GM12878 (cell line): Measurements from ENCODE around the gene KTI12. TPM values are rescaled to one million over a fixed set of nuclear protein-coding genes. Genes with fewer than 3 reads are reported as not detected.

Source experiments
- ATAC-seq: fragments of 200-7000 bp; cut with Tn5 transposase; 3 replicates; pipeline ENCODE4 v1.9.1; 2020; ENCODE audit warnings: mild to moderate bottlenecking, moderate library complexity
- BruUV-seq: library from RNA; stranded (reverse); fragments of 400-500 nt; replicated peaks from 2 replicates; lab custom pipeline; 2021; lab: Mats Ljungman, UMichigan
- CTCF ChIA-PET: fragments of 300-600 bp; sonication (Branson Sonifier 250); formaldehyde crosslinking; extraction: SDS; loops from one replicate; lab custom pipeline; 2021; ENCODE audit warnings: inconsistent platforms; lab: Yijun Ruan, JAX
- POLR2A ChIA-PET: fragments of 350-600 bp; formaldehyde crosslinking; extraction: SDS; loops from one replicate; lab custom pipeline; 2021; ENCODE audit warnings: inconsistent platforms; lab: Charles Lee
- RAD21 ChIA-PET: fragments of 300-600 bp; sonication (Branson Sonifier 250); formaldehyde crosslinking; loops from one replicate; lab custom pipeline; 2023; ENCODE audit warnings: antibody characterized with exemption; ENCODE audit not compliant: unreplicated experiment; lab: Charles Lee
- SMC1A ChIA-PET: fragments of 300-600 bp; sonication (Branson Sonifier 250); formaldehyde crosslinking; loops from one replicate; lab custom pipeline; 2023; ENCODE audit not compliant: unreplicated experiment, uncharacterized antibody; lab: Charles Lee
- DNase-seq: peaks from one replicate; pipeline ENCODE4 v3.0.0-alpha.2; 2011; ENCODE audit warnings: low read depth, low spot score
- FAIRE-seq: peaks from 3 replicates; lab custom pipeline; 2011; peaks lifted over from hg19 to GRCh38; lab: Jason Lieb, UNC
- H2AFZ ChIP-seq: 2 replicates; pipeline ENCODE4 v1.6.0; 2011; ENCODE audit warnings: low read depth, low read length, control low read depth; ENCODE audit not compliant: control insufficient read depth
- H3K27ac ChIP-seq: 2 replicates; pipeline ENCODE4 v1.5.1; 2011; ENCODE audit warnings: control low read depth; ENCODE audit not compliant: control insufficient read depth, insufficient read depth
- H3K27me3 ChIP-seq, 2 experiments: replicated peaks in 1 of 2; 2 replicates each; pipeline versions ENCODE4 v1.6.0 to v1.6.1; 2011; ENCODE audit warnings: low read length in 1 of 2; ENCODE audit not compliant: control insufficient read depth in 2 of 2, insufficient read depth in 2 of 2
- H3K36me3 ChIP-seq, 2 experiments: 2 replicates each; pipeline ENCODE4 v1.5.1; 2011; ENCODE audit warnings: low read length in 1 of 2; ENCODE audit not compliant: control insufficient read depth in 2 of 2, insufficient read depth in 2 of 2
- H3K4me1 ChIP-seq: 2 replicates; pipeline ENCODE4 v1.6.1; 2011; ENCODE audit warnings: mild to moderate bottlenecking, low read length, moderate library complexity, mixed read lengths; ENCODE audit not compliant: control insufficient read depth, insufficient read depth
- H3K4me2 ChIP-seq: 2 replicates; pipeline ENCODE4 v1.6.0; 2011; ENCODE audit warnings: control low read depth; ENCODE audit not compliant: control insufficient read depth, insufficient read depth
- H3K4me3 ChIP-seq: fragments of 200-600 bp; sonication (generic); 2 replicates; pipeline ENCODE4 v1.5.1; 2016
- H3K79me2 ChIP-seq: 2 replicates; pipeline ENCODE4 v1.6.0; 2011; ENCODE audit warnings: low read length; ENCODE audit not compliant: control insufficient read depth, insufficient read depth
- H3K9ac ChIP-seq: 2 replicates; pipeline ENCODE4 v1.8.0; 2011; ENCODE audit warnings: low read length, control low read depth, mixed read lengths; ENCODE audit not compliant: control insufficient read depth, insufficient read depth
- H3K9me3 ChIP-seq: replicated peaks from 3 replicates; pipeline ENCODE4 v1.5.1; 2011; ENCODE audit warnings: mild to moderate bottlenecking, low read length; ENCODE audit not compliant: control insufficient read depth, insufficient read depth
- H4K20me1 ChIP-seq: 2 replicates; pipeline ENCODE4 v1.6.0; 2011; ENCODE audit not compliant: control insufficient read depth, insufficient read depth
- BMI1 ChIP-seq: fragments of 450-650 bp; IDR thresholded peaks from 2 replicates; pipeline ENCODE4 v1.6.1; 2016; ENCODE audit warnings: mild to moderate bottlenecking, moderate library complexity, borderline replicate concordance
- EED ChIP-seq: sonication (generic); IDR thresholded peaks from 2 replicates; pipeline ENCODE4 v1.6.1; 2016; ENCODE audit warnings: antibody characterized with exemption, low read depth
- FOXK2 ChIP-seq: fragments of 450-650 bp; IDR thresholded peaks from 2 replicates; pipeline ENCODE4 v1.6.1; 2017; ENCODE audit warnings: mild to moderate bottlenecking, moderate library complexity
- IKZF2 ChIP-seq, 2 experiments: fragments of 450-650 bp; IDR thresholded peaks; 2 replicates each; pipeline ENCODE4 v1.6.1; 2017; ENCODE audit warnings: mild to moderate bottlenecking in 2 of 2, moderate library complexity in 2 of 2
- JUNB ChIP-seq: IDR thresholded peaks from 2 replicates; pipeline ENCODE4 v1.6.1; 2016; ENCODE audit warnings: antibody characterized with exemption, mild to moderate bottlenecking
- LARP7 ChIP-seq: fragments of 450-650 bp; IDR thresholded peaks from 2 replicates; pipeline ENCODE4 v1.6.1; 2017; ENCODE audit warnings: mild to moderate bottlenecking
- MEF2B ChIP-seq: fragments of 450-650 bp; IDR thresholded peaks from 2 replicates; pipeline ENCODE4 v1.6.1; 2018; ENCODE audit warnings: mild to moderate bottlenecking, moderate library complexity; ENCODE audit not compliant: partially characterized antibody, poor library complexity, severe bottlenecking
- NR2C2 ChIP-seq: IDR thresholded peaks from 2 replicates; pipeline ENCODE4 v1.6.1; 2011; ENCODE audit warnings: borderline replicate concordance, low read depth; ENCODE audit not compliant: control insufficient read depth, insufficient read length
- ZBED1 ChIP-seq: IDR thresholded peaks from 2 replicates; pipeline ENCODE4 v1.6.1; 2016; ENCODE audit warnings: borderline replicate concordance
- ZNF687 ChIP-seq: fragments of 450-650 bp; IDR thresholded peaks from 2 replicates; pipeline ENCODE4 v1.6.1; 2017; ENCODE audit warnings: mild to moderate bottlenecking, moderate library complexity
- WGBS: methylation state at CpG from one replicate; pipeline ENCODE4 v1.1.6; 2016; ENCODE audit warnings: low lambda C conversion rate; ENCODE audit not compliant: insufficient replicate concordance, insufficient coverage; ENCODE audit errors: missing lambda C conversion rate; 5-methylcytosine and 5-hydroxymethylcytosine counted together
- in situ Hi-C: fragments of 300-500 bp; cut with MboI; formaldehyde crosslinking; loops from 9 replicates; pipeline ENCODE4 v1.14.3; 2018; ENCODE audit warnings: mixed read lengths
- intact Hi-C: fragments of 100-400 bp; cut with micrococcal nuclease; formaldehyde crosslinking; loops from one replicate; pipeline ENCODE4 v1.14.2; 2022; ENCODE audit not compliant: unreplicated experiment
- polyA plus RNA-seq, 11 experiments: library from polyadenylated mRNA; depleted of rRNA in 4 of 11; unstranded in 6 of 11; stranded (reverse) in 5 of 11; fragments of >200 nt; fragmentation: Nextera tagmentation in 4 of 11; fragmentation: Illumina TruSeq in 1 of 11; extraction: Ambion mirVana in 4 of 11; extraction: Trizol in 1 of 11; gene quantifications; 1 replicate in 1 of 11; 2 replicates in 10 of 11; pipeline versions ENCODE4 v1.2.1 to v1.2.3, GENCODE V29; 2011 to 2016; ENCODE audit warnings: inconsistent platforms in 2 of 11, missing spikeins in 2 of 11, low read depth in 1 of 11
- total RNA-seq, 4 experiments: library from RNA; depleted of rRNA in 3 of 4; stranded (reverse); fragments of >200 nt in 3 of 4; fragmentation: Illumina TruSeq in 1 of 4; extraction: Trizol in 1 of 4; gene quantifications; 2 replicates each; pipeline versions ENCODE4 v1.2.1 to v1.2.3, GENCODE V29; 2013 to 2021

Gene KTI12
- total and polyA plus RNA-seq, 10 of the 15 experiments (the other 5 are each of a cell fraction or from before 2014, with no cell fraction given) = 2.7 to 32.4 (median 17.6) TPM

- Histone ChIP-seq H3K9ac (no peak overlapping the region), H4K20me1 (no peaks in the 10 kb centered on the region), H3K36me3 (no peaks in the 10 kb centered on the region), H3K27ac (no peak overlapping the region), H3K9me3 (no peaks in the 10 kb centered on the region), H3K4me2 (no peak overlapping the region), H3K4me1 (no peaks in the 10 kb centered on the region), H3K79me2 (no peaks in the 10 kb centered on the region), H2AFZ (no peak overlapping the region), H3K27me3 (peaks cover 0 to under 1% of the 10 kb centered on the region in 2 experiments; a peak in 2 of 4 replicates), H3K4me3 (no peak overlapping the region)
- FAIRE-seq (no peak), DNase-seq (no peak), ATAC-seq (no peak)
- intact Hi-C loops = no loop called here
- in situ Hi-C loops = no loop called here
- TF ChIP-seq LARP7 (no peak), MEF2B (no peak), NR2C2 (no peak), ZBED1 (no peak), EED (no peak), ZNF687 (no peak), BMI1 (no peak), JUNB (no peak), IKZF2 (IDR thresholded peaks at IDR 0.05) (no peak), FOXK2 (no peak)
- SMC1A ChIA-PET = interaction anchor here (0.9 to 1.7 kb wide), 3 partner anchors 10 to 90 kb away, joined by 3 to 6 read pairs (median 5); no protein-coding TSS in a partner anchor
- BruUV-seq = no TSS peak
- RAD21 ChIA-PET = interaction anchor here (1.0 to 2.0 kb wide), 4 partner anchors 11 to 90 kb away, joined by 3 to 8 read pairs (median 4); no protein-coding TSS in a partner anchor
- CTCF ChIA-PET = interaction anchor here (1.2 to 3.6 kb wide), 3 partner anchors 10 to 89 kb away, joined by 3 to 15 read pairs (median 5); no protein-coding TSS in a partner anchor
- WGBS = 66% methylated on average over 4 of the region's 4 CpGs
- POLR2A ChIA-PET = interaction anchor here (1.1 kb wide), 1 partner anchor 31 kb away, joined by 3 read pairs; no protein-coding TSS in a partner anchor
Measured at GRCh38 chr1:51986718-51987117, 46.9 kb downstream of the KTI12 start.
